Stimulated activated CD8-positive, alpha-beta memory T cell treated with anti-CD3 and anti-CD28 coated beads, Interleukin-7, amount 100 ng/mL, for 24 hours (primary cell): ENCODE measurements around the gene LUZP2.

Experiments
- DNase-seq: peaks from one replicate; pipeline ENCODE4 v3.0.0-alpha.2; 2020; ENCODE audit warnings: low read depth

LUZP2 gene

DNA sequence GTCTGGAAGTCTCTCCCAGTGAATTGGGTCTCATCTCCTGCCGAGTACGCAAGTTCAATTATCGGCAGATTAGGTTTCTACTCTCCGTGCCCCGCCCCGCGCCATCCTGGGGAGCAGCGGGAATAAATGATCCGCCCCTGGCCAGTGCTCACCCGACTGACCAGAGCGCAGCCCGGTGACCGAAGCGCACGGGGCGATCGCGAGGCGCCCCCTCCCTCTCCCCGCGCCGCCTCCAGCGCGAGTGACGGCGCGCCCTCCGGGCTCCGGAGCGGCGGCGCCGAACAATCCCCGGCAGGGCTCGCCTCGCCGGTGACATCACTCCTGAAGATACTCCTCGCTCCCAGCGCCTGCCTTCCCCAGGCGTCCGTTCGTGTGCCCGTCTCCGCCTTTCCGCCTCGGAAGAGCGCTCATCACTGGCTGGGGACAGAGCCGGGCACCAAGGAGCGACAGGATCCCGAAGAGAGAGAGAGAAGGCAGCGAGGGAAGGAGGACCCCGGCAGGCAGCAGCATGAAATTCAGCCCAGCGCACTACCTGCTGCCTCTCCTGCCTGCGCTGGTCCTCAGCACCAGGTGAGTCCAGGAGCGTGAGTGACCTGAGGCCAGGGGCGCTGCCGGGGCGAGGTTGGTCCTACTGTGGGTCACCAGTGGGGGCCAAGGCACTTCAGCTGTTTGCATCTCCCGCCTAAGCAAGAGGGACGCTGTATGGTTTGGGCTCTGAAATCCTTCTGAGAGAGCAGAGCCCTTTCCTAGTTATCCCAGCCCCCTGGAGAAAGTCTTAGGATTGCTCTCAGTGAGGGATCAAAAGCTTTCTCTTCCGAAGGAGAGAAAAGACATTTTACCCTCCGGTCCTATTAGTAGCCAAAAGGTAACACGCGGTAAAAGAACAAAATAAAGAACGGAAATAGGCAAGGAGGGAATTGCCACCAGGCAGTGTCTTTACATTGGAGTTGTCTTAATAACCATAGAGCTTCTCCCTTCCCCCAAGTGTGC, at the start of gene LUZP2:
TSS of gene LUZP2 (plus strand) at position 318 of the 990 bp plus-strand sequence.
- no peak for DNase-seq

- DNase-seq: no peak
These were observed 43.6 kb upstream of the LUZP2 start for GRCh38 chr11:24453129-24453718.

DNA sequence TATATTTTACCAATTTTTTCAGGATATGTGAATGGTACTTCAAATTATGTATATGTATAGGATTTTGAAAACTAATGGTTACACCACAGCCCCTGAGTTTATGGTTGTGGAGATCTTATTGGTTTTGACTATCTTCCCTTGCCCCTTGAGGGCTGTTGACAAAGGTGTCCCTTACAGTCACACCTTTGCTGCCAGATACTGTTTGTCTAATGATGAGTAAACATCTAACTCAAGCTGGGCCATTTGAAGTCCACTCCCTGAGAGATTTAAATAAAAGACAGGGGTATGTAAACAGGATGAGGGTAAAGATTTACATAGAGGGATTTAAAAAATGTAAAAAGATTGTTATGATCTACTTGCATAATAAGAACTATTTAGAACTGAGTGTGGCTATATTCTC, 38.9 kb upstream of the LUZP2 start:
- no peak for DNase-seq

- DNase-seq: no peak
These were observed 26.4 kb upstream of the LUZP2 start for GRCh38 chr11:24470431-24470830.

DNA sequence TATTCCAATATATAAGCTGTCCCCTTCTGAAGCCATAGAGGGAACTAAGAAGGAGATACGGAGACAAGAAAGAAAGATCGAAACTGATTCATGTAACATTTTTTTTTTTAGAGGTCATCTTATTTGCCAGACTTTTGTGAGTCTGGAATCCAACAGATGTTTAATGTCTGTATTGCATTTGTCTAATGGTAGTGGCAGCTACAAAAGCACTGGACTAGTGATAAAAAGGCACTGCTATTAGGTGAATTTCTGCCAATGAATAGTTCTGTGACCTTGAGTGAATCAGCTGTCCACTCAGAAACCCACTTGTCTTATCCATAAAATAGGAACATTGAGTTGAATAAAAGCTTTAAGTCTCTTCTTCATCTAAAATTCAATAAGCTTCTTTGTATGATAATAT, 25.8 kb upstream of the LUZP2 start:
- DNase-seq: no peak

- DNase-seq: no peak
These were observed 18.1 kb upstream of the LUZP2 start for GRCh38 chr11:24478718-24479117.

DNA sequence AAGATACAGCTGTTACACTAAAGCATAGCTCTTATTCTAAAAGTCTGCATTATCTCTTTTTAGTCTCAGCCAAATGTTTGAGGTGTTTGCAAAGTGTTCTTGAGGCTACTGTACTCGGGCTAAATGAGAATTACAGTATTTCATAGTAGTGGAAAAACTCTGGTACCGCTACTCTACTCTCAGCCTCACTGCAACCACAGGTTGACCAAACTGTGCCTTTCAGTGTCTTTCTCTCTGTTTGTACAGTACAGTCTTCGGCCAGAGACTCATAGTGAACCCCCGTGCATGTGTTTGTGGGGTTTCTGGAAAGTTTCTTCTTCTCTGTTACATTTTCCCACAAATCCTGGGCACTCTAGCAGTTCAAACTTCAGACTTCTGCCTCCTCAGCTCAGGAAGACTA, 7.4 kb upstream of the LUZP2 start:
- DNase-seq: no peak

DNA sequence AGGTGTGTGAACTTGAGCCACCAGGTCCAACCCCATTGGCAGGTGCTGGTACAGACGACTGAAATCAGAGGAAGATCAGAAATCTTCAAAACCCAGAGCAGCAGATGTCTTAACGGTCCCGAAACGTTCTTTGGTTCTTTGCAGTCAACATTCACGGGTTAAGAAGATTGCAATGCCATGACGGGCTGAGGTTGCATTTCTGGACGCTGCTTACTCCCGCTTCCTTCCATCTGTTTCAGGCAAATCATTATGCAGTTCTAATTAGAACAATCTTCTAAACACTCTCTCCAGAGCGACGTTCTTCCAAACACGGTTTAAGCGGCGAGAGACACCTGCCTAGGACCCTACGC, 492 bp upstream of the LUZP2 start:
- DNase-seq: no peak

- no peak for DNase-seq
These were observed 978 bp downstream of the LUZP2 start for GRCh38 chr11:24497831-24498230.

DNA sequence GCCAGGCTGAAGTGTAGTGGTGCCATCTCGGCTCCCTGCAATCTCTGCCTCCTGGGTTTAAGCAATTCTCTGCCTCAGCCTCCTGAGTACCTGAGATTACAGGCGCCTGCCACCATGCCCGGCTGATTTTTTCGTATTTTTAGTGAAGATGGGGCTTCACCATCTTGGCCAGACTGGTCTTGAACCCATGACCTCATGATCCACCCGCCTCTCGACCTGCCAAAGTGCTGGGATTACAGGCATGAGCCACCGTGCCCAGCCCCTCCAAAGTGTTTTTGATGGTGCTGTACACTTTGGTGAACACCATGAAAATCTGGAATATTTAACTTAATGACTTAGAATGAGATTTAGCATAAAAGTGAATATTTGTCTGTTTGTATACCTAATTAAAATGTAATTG, 5.6 kb downstream of the LUZP2 start:
- no peak for DNase-seq

- no peak for DNase-seq
These were observed 12.3 kb downstream of the LUZP2 start for GRCh38 chr11:24509114-24509513.

- DNase-seq: no peak
These were observed 14.7 kb downstream of the LUZP2 start for GRCh38 chr11:24511511-24511910.

GRCh38 chr11:24513479-24514218, 16.8 kb downstream of the LUZP2 start:
- no peak for DNase-seq

DNA sequence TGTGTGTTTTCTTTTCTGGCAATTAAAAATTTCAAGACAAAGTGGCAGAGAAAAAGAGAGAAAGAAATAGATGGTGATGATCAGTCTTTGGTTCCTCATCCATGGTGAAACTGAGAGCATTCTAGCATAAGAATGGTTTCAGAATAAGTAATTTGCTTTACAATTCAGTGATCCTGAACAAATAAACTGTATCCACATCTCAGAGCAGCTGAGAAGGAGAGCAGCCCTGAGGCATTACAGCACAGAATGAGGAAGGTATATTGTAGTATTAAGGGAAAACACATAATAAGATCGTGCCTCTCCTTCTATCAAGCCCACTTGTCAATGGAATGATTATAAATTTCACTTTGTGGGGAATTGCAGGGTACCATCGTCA, 17.4 kb downstream of the LUZP2 start:
- DNase-seq: no peak

- DNase-seq: no peak
These were observed 18.8 kb downstream of the LUZP2 start for GRCh38 chr11:24515632-24516031.

DNA sequence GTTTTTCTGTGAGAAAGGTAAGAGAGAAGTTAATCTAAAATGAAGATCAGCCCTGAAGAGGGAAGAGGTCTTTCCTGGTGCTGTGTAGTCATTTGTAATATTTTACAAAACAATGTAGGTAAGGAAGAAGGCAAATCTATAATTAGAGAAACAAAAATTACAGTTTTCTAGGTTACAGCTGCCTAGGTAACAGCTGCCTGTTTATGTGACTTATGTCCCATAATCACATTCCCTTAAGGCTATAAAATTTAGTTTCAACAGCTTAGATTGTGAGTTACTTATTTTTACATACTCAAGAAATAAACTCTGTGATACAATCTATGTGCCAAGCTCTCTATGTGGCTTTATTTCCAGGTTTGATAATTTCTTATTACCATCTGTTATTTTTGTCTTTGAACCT, 19.8 kb downstream of the LUZP2 start:
- no peak for DNase-seq

DNA sequence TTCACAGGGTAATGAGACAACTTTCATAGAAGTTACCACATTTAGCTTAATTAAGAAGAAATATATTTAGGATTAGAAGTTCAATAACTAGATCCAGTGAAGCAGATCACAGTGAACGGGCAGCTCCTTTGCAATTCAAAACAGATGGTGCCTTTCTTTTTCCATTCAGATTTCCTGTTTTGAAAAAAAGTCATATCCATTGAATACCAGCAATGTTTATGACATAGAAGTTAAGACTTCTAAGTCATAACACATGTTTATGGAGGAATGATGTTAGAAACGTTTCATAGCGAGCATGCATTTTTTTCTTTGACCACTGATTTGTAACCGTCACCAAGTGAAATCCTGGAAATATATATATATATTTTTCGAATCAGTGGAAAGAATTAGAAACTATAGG, 24.7 kb downstream of the LUZP2 start:
- no peak for DNase-seq

GRCh38 chr11:24524156-24524555, 27.3 kb downstream of the LUZP2 start:
- DNase-seq: no peak

GRCh38 chr11:24531528-24531927, 34.7 kb downstream of the LUZP2 start:
- DNase-seq: no peak

DNA sequence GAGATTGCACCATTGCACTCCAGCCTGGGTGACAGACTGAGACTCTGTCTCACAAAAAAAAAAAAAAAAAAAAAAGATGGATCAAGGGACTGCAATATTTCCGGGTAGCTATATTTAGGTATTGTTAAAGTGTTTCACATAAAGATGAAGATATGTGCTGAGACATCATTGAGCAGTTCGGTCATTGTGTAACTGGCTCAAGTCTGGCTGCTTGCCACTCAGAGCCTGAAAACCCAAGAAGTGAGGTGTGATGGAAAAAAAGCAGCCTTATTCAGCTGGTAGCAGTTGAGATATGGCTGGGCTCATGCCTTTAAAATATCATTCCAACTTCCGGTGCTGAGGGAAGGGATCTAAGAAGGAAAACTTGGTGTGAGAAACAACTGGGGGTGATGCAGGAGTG, 46.9 kb downstream of the LUZP2 start:
- no peak for DNase-seq

DNA sequence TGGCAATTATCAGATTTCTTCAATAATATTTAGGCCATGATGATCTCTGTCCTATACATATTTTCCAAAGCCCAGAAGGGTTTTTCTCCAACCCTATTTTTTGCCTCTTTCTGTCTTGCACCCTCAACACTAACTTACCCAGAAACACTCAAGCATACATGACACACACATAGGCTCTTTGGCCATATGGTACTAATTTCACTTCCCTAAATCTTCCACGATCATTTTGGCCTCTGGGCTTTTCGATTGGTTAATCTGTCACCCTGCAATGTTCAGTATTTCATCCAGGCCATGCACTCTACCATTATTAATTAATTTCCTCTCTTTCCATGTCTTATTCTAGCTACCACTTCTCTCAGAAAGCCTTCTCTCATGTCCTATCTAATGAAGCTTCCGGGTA, 59.8 kb downstream of the LUZP2 start:
- no peak for DNase-seq

GRCh38 chr11:24559315-24559714, 62.5 kb downstream of the LUZP2 start:
- DNase-seq: no peak

GRCh38 chr11:24560324-24560723, 63.5 kb downstream of the LUZP2 start:
- DNase-seq: no peak
